ENCODE data around the gene ZNF212. TPM values are rescaled to one million over a fixed set of nuclear protein-coding genes. Genes with fewer than 3 reads are reported as not detected.

Gene ZNF212
- polyA plus RNA-seq, 1 experiment: 4.6 TPM

GRCh38 chr7:149286811-149287400 lies 47.5 kb downstream of the ZNF212 start:
- Histone ChIP-seq H3K27me3 (ENCODE audit: control insufficient read depth, insufficient read depth, low read length) (no peaks in the 10 kb centered on the region), H3K4me3 (ENCODE audit: low read depth, low read length) (no peak overlapping the region), H3K36me3 (ENCODE audit: control insufficient read depth, insufficient read depth, low read length) (peaks cover 4% of the 10 kb centered on the region; the same call in 1 of the 2 replicates)
- DNase-seq (ENCODE audit: low read depth): no peak
- CTCF ChIA-PET: no interaction called here
- TF ChIP-seq CTCF (IDR thresholded peaks at IDR 0.05; ENCODE audit: insufficient read depth, low read depth, low read length): no peak
- POLR2A ChIA-PET: no interaction called here

GRCh38 chr7:149287622-149288021 lies 48.2 kb downstream of the ZNF212 start:
- CTCF ChIA-PET: interaction anchor here (0.6 kb wide), 1 partner anchor 44 kb away, joined by 3 read pairs; no protein-coding TSS in a partner anchor
- H3K4me3 ChIP-seq (ENCODE audit: low read depth, low read length): no peak overlapping the region
- H3K36me3 ChIP-seq (ENCODE audit: control insufficient read depth, insufficient read depth, low read length): peaks cover 4% of the 10 kb centered on the region; the same call in 1 of the 2 replicates
- no peak for DNase-seq (ENCODE audit: low read depth)
- no peak for TF ChIP-seq CTCF (IDR thresholded peaks at IDR 0.05; ENCODE audit: insufficient read depth, low read depth, low read length)
- POLR2A ChIA-PET: no interaction called here
- H3K27me3 ChIP-seq (ENCODE audit: control insufficient read depth, insufficient read depth, low read length): no peaks in the 10 kb centered on the region

- Histone ChIP-seq H3K27me3 (ENCODE audit: control insufficient read depth, insufficient read depth, low read length) (no peaks in the 10 kb centered on the region), H3K4me3 (ENCODE audit: low read depth, low read length) (no peak overlapping the region), H3K36me3 (ENCODE audit: control insufficient read depth, insufficient read depth, low read length) (peaks cover 9% of the 10 kb centered on the region)
- no peak for DNase-seq (ENCODE audit: low read depth)
- no peak for TF ChIP-seq CTCF (IDR thresholded peaks at IDR 0.05; ENCODE audit: insufficient read depth, low read depth, low read length)
- ChIA-PET CTCF (no interaction called here), POLR2A (no interaction called here)
Measured at GRCh38 chr7:149289262-149289661, 49.8 kb downstream of the ZNF212 start.

- no peak for TF ChIP-seq CTCF (IDR thresholded peaks at IDR 0.05; ENCODE audit: insufficient read depth, low read depth, low read length)
- H3K4me3 ChIP-seq (ENCODE audit: low read depth, low read length): no peak overlapping the region
- no peak for DNase-seq (ENCODE audit: low read depth)
Measured at GRCh38 chr7:149289856-149290255, 50.4 kb downstream of the ZNF212 start.

GRCh38 chr7:149291036-149291780 lies 51.8 kb downstream of the ZNF212 start:
- POLR2A ChIA-PET: no interaction called here
- TF ChIP-seq CTCF (IDR thresholded peaks at IDR 0.05; ENCODE audit: insufficient read depth, low read depth, low read length): no peak
- no peaks in the 10 kb centered on the region for H3K27me3 ChIP-seq (ENCODE audit: control insufficient read depth, insufficient read depth, low read length)
- DNase-seq (ENCODE audit: low read depth): no peak
- peaks cover 9% of the 10 kb centered on the region for H3K36me3 ChIP-seq (ENCODE audit: control insufficient read depth, insufficient read depth, low read length)
- CTCF ChIA-PET: interaction anchor here (3.0 kb wide), 1 partner anchor 20 kb away, joined by 14 read pairs; no protein-coding TSS in a partner anchor
- no peak overlapping the region for H3K4me3 ChIP-seq (ENCODE audit: low read depth, low read length)

More at GRCh38 chr7:149289856-149290255, 50.4 kb downstream of the ZNF212 start:
- CTCF ChIA-PET: interaction anchor here (0.6 kb wide), 1 partner anchor 21 kb away, joined by 3 read pairs; no protein-coding TSS in a partner anchor
- H3K27me3 ChIP-seq (ENCODE audit: control insufficient read depth, insufficient read depth, low read length): no peaks in the 10 kb centered on the region
- H3K36me3 ChIP-seq (ENCODE audit: control insufficient read depth, insufficient read depth, low read length): peaks cover 9% of the 10 kb centered on the region
- POLR2A ChIA-PET: interaction anchor here (0.7 kb wide), 1 partner anchor 95 kb away, joined by 6 read pairs; no protein-coding TSS in a partner anchor
